ENCODE data around the gene RBBP4.
"Not testable (repeated sequence)": the region's sequence is repeated elsewhere in the genome, so short reads cannot be mapped to it uniquely, and the experiment has no call there.

RBBP4 gene

DNA sequence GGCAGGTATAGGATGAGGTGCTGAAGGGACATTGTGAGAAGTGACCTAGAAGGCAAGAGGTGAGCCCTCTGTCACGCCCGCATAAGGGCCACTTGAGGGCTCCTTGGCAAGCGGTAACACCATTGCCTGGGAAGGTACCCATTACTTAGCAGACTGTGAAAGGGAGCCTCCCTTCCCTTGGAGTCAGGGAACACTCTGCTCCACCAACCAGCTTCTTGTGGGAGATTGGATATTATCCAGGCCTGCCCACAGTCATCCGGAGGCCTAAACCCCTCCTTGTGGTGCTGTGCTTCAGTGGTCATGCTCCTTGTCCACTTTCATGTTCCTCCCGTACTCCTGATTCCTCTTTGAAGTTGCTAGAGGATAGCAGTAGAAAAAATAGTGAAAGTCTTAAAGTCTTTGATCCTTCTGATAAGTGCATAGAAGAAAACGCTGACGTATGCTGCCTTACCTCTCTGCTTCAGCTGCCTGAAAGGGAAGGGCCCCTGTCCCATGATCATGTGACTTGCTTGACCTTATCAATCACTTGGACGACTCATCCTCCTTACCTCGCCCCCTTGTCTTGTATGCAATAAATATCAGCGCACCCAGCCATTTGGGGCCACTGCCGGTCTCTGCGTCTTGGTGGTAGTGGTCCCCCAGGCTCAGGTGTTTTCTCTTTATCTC is 16.0 kb downstream of the RBBP4 start:
- TF ChIP-seq, protein P1, sequence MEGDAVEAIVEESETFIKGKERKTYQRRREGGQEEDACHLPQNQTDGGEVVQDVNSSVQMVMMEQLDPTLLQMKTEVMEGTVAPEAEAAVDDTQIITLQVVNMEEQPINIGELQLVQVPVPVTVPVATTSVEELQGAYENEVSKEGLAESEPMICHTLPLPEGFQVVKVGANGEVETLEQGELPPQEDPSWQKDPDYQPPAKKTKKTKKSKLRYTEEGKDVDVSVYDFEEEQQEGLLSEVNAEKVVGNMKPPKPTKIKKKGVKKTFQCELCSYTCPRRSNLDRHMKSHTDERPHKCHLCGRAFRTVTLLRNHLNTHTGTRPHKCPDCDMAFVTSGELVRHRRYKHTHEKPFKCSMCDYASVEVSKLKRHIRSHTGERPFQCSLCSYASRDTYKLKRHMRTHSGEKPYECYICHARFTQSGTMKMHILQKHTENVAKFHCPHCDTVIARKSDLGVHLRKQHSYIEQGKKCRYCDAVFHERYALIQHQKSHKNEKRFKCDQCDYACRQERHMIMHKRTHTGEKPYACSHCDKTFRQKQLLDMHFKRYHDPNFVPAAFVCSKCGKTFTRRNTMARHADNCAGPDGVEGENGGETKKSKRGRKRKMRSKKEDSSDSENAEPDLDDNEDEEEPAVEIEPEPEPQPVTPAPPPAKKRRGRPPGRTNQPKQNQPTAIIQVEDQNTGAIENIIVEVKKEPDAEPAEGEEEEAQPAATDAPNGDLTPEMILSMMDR (conservative IDR thresholded peaks at IDR 0.05), result no peak
- TF ChIP-seq ZFX (IDR thresholded peaks at IDR 0.05), result no peak

DNA sequence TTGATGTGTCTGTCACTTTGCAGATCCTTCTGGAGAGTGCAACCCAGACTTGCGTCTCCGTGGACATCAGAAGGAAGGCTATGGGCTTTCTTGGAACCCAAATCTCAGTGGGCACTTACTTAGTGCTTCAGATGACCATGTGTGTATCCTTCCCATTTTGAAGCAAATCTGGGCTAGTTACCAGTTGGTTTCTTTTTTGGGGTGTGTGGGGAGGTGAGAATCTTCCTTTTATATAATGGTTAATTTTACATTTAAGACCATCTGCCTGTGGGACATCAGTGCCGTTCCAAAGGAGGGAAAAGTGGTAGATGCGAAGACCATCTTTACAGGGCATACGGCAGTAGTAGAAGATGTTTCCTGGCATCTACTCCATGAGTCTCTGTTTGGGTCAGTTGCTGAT is 17.7 kb downstream of the RBBP4 start:
- H3K27ac ChIP-seq, result not testable (repeated sequence)

More for the DNA sequence above, 16.0 kb downstream of the RBBP4 start:
- no peak overlapping the region for H3K27ac ChIP-seq

DNA sequence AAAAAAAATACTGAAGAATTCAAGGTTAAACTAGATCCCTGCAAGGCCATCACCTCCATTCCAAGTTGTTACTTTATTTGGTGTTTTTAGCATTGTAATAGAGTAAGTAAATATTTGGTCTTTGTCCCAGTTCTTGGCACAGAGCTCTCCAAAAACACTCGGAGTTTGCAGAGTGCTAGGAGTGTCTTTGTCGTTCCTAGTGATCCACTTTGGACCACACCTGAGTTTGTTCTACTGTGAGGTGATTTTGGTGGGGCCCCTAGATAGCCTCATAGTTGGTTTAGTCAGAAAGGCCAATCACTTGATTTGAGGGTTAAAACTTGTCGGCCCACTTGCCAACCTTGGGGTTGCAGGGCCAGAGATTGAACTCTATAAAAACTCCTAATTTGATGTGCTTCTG is 25.9 kb downstream of the RBBP4 start:
- peak overlapping the region; percentile 10; the same call in 1 of the 2 replicates for H3K27ac ChIP-seq
- TF ChIP-seq, protein P1 (conservative IDR thresholded peaks at IDR 0.05), result no peak
- TF ChIP-seq ZFX (IDR thresholded peaks at IDR 0.05), result no peak

DNA sequence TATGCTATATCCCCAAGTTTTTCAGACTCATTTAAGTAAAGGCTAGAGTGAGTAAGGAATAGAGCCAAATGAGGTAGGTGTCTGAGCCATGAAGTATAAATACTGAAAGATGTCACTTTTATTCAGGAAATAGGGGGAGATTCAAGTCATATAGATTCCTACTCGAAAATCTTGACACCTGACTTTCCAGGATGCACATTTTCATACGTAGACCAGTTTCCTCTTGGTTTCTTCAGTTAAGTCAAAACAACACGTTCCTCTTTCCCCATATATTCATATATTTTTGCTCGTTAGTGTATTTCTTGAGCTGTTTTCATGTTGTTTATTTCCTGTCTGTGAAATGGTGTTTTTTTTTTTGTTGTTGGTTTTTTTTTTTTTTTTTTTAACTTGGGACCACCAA is 29.0 kb downstream of the RBBP4 start:
- H3K27ac ChIP-seq, result not testable (repeated sequence)

DNA sequence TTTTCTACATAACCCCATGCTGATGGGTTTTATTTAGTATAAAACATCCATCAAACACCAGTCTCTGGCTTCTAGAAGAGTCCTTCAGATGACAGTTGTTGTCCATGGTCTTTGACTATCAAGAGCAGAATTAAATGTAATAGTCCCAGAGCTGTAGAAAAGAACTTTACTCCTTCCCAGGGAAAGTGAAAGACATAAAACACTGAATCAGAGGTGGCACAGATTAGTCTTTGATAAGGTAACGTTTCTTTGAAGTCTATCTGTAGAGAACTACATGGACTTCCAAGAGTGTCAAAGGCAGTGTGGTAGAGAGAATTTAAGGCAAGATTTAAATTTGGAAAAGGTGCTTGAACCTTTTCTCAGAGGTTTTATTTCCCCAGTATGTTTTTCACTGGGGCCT is 29.6 kb downstream of the RBBP4 start:
- H3K27ac ChIP-seq, result no peak overlapping the region
- TF ChIP-seq, protein P1 (conservative IDR thresholded peaks at IDR 0.05), result no peak
- TF ChIP-seq ZFX (IDR thresholded peaks at IDR 0.05), result no peak

DNA sequence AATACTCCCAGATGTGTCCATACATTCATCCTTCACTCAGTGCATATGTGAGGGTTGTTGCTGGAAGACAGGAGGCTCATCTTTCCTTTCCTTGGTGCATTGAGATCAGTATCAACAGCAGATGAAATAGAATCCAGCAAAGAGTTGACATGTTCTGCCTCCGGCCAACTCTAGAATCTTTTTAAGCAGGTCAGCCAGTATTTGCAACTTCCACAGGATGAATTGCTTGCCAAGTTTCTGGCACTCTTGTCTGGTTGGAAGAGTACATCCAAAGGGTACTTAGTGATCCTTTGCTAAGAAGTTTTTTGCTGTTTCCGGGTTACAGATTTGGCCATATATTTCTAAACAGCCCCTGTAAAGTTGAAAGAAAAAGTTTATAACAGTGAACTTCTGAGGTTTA is 30.5 kb downstream of the RBBP4 start:
- no peak for TF ChIP-seq ZFX (IDR thresholded peaks at IDR 0.05)
- TF ChIP-seq, protein P1 (conservative IDR thresholded peaks at IDR 0.05), result no peak
- no peak overlapping the region for H3K27ac ChIP-seq

DNA sequence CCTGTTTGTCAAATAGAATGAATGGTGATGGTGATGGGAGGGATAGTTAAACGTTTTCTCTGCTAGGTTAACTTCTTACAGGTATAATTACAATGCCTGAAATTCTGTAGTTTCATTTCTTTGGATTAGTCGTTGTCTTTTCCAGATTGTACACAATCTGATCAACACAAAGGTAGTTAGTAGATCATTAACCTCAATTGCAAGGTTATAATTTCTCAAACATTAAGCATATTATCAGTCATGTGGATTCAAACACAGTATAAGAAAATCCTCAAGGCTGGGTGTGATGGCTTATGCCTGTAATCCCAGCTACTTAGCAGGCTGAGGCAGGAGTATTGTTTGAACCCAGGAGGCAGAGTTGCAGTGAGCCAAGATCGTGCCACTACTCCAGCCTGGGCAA is 31.0 kb downstream of the RBBP4 start:
- TF ChIP-seq, protein P1 (conservative IDR thresholded peaks at IDR 0.05), result no peak
- no peak for TF ChIP-seq ZFX (IDR thresholded peaks at IDR 0.05)
- H3K27ac ChIP-seq, result no peak overlapping the region

DNA sequence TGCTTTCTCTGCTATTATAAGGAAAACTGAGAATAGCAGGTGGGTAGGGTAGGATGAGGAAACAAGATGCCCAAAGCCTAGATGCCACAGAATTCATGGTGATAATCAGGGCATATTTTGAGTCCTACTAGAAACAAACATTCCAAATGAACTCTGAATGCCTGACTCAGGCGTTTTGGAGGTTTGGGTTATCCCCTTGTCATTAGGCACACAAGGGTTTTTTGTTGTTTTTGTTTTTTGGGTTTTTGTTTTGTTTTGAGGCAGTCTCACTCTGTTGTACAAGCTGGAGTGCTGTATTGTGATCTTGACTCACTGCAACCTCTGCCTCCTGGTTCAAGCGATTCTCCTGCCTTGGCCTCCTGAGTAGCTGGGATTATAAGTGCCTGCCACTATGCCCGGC is 32.4 kb downstream of the RBBP4 start:
- no peak overlapping the region for H3K27ac ChIP-seq
- TF ChIP-seq, protein P1 (conservative IDR thresholded peaks at IDR 0.05), result no peak
- no peak for TF ChIP-seq ZFX (IDR thresholded peaks at IDR 0.05)
